ENCODE measurements around the gene SULT1A2.

- no peak for TF ChIP-seq CTCF (IDR thresholded peaks at IDR 0.05)
- TF ChIP-seq POLR2A (IDR thresholded peaks at IDR 0.05): no peak
- TF ChIP-seq POLR2AphosphoS5 (IDR thresholded peaks at IDR 0.05): no peak
Measured at GRCh38 chr16:28554634-28555423, 42.0 kb downstream of the SULT1A2 start.

Measured in upper lobe of left lung (tissue), 4 donors.